ENCODE measurements around the gene CXADR.
A peak's percentile ranks its signal among the peaks of the same experiment; 100 is the strongest.
"Not testable (repeated sequence)": the region's sequence is repeated elsewhere in the genome, so short reads cannot be mapped to it uniquely, and the experiment has no call there.

CXADR gene

GRCh38 chr21:17512253-17513213, at the start of gene CXADR:
Gene CXADR (plus strand): TSS chr21:17513043. CDS start chr21:17513130, 87 bp downstream.
- DNase-seq = peak; percentile 68

GRCh38 chr21:17466166-17466565, 46.7 kb upstream of the CXADR start:
- no peak for DNase-seq

GRCh38 chr21:17467392-17467791, 45.5 kb upstream of the CXADR start:
- DNase-seq = no peak

- DNase-seq = no peak
These were observed 45.0 kb upstream of the CXADR start for GRCh38 chr21:17467829-17468228.

GRCh38 chr21:17468698-17469097, 44.1 kb upstream of the CXADR start:
- DNase-seq = no peak

GRCh38 chr21:17469727-17470126, 43.1 kb upstream of the CXADR start:
- no peak for DNase-seq

GRCh38 chr21:17472182-17472581, 40.7 kb upstream of the CXADR start:
- no peak for DNase-seq

- DNase-seq = no peak
These were observed 40.1 kb upstream of the CXADR start for GRCh38 chr21:17472592-17473271.

- DNase-seq = no peak
These were observed 36.8 kb upstream of the CXADR start for GRCh38 chr21:17476006-17476405.

- not testable (repeated sequence) for DNase-seq
These were observed 34.7 kb upstream of the CXADR start for GRCh38 chr21:17478156-17478555.

GRCh38 chr21:17479606-17480005, 33.2 kb upstream of the CXADR start:
- no peak for DNase-seq

- no peak for DNase-seq
These were observed 29.9 kb upstream of the CXADR start for GRCh38 chr21:17482928-17483327.

- no peak for DNase-seq
These were observed 24.2 kb upstream of the CXADR start for GRCh38 chr21:17488620-17489019.

GRCh38 chr21:17489565-17489964, 23.3 kb upstream of the CXADR start:
- not testable (repeated sequence) for DNase-seq

GRCh38 chr21:17491716-17492414, 21.0 kb upstream of the CXADR start:
- peak; percentile 40 for DNase-seq

- no peak for DNase-seq
These were observed 20.3 kb upstream of the CXADR start for GRCh38 chr21:17492415-17493168.

GRCh38 chr21:17494051-17494450, 18.8 kb upstream of the CXADR start:
- DNase-seq = no peak

GRCh38 chr21:17495680-17496079, 17.2 kb upstream of the CXADR start:
- no peak for DNase-seq

- no peak for DNase-seq
These were observed 15.5 kb upstream of the CXADR start for GRCh38 chr21:17497316-17497715.

GRCh38 chr21:17498586-17498985, 14.3 kb upstream of the CXADR start:
- DNase-seq = no peak

- no peak for DNase-seq
These were observed 11.5 kb upstream of the CXADR start for GRCh38 chr21:17501107-17502006.

All from T1000 (cell line).